Measurements from ENCODE around the gene SP9.

SP9 gene

GRCh38 chr2:174334781-174335251, at the start of gene SP9:
Gene SP9 (plus strand): TSS chr2:174334954. CDS start chr2:174335093, 139 bp downstream.
- no peak for DNase-seq

GRCh38 chr2:174286172-174286571, 48.6 kb upstream of the SP9 start:
- no peak for DNase-seq

- no peak for DNase-seq
These were observed 41.8 kb upstream of the SP9 start for GRCh38 chr2:174292908-174293307.

- no peak for DNase-seq
These were observed 34.6 kb upstream of the SP9 start for GRCh38 chr2:174300114-174300513.

- no peak for DNase-seq
These were observed 22.0 kb upstream of the SP9 start for GRCh38 chr2:174312581-174313234.

GRCh38 chr2:174322149-174322548, 12.6 kb upstream of the SP9 start:
- DNase-seq = no peak

- no peak for DNase-seq
These were observed 12.0 kb upstream of the SP9 start for GRCh38 chr2:174322746-174323145.

- DNase-seq = no peak
These were observed 10.2 kb upstream of the SP9 start for GRCh38 chr2:174324530-174324929.

GRCh38 chr2:174325373-174326160, 9.2 kb upstream of the SP9 start:
- DNase-seq = no peak

GRCh38 chr2:174326161-174327020, 8.4 kb upstream of the SP9 start:
- no peak for DNase-seq

- DNase-seq = no peak
These were observed 7.5 kb upstream of the SP9 start for GRCh38 chr2:174327021-174327840.

- no peak for DNase-seq
These were observed 7.0 kb upstream of the SP9 start for GRCh38 chr2:174327841-174328113.

GRCh38 chr2:174328114-174328960, 6.4 kb upstream of the SP9 start:
- no peak for DNase-seq

GRCh38 chr2:174328961-174329715, 5.6 kb upstream of the SP9 start:
- DNase-seq = no peak

- DNase-seq = no peak
These were observed 3.7 kb upstream of the SP9 start for GRCh38 chr2:174330945-174331594.

- no peak for DNase-seq
These were observed 3.0 kb upstream of the SP9 start for GRCh38 chr2:174331595-174332216.

GRCh38 chr2:174332217-174332963, 2.4 kb upstream of the SP9 start:
- peak; percentile 62 for DNase-seq

- no peak for DNase-seq
These were observed 1.8 kb upstream of the SP9 start for GRCh38 chr2:174333017-174333371.

Data from NCI-H2171 (cell line).